Thyroid gland (tissue), 4 donors: Measurements from ENCODE around the gene C4orf50. TPM values are rescaled to one million over a fixed set of nuclear protein-coding genes. Genes with fewer than 3 reads are reported as not detected.

Experiments used
- DNase-seq, 2 donors: peaks; one replicate each; pipeline ENCODE4 v3.0.0-alpha.2; 2019
- H3K27ac ChIP-seq, 3 donors: fragments of 200-600 bp; sonication (generic); 1 replicate in 2 of 3; 2 replicates in 1 of 3; pipeline ENCODE4 v1.5.1; 2016 to 2019; ENCODE audit warnings: mild to moderate bottlenecking in 1 of 3, moderate library complexity in 1 of 3
- H3K27me3 ChIP-seq: fragments of 200-600 bp; sonication (generic); one replicate; pipeline ENCODE4 v1.5.1; 2019
- H3K36me3 ChIP-seq, 2 donors: fragments of 200-600 bp; sonication (generic); one replicate each; pipeline ENCODE4 v1.5.1; 2016 to 2019
- H3K4me1 ChIP-seq, 2 donors: fragments of 200-600 bp; sonication (generic); one replicate each; pipeline ENCODE4 v1.5.1; 2017 to 2019
- H3K4me3 ChIP-seq, 3 donors: fragments of 200-600 bp; sonication (generic); replicated peaks in 1 of 3; 1 replicate in 2 of 3; 2 replicates in 1 of 3; pipeline ENCODE4 v1.5.1; 2016; ENCODE audit warnings: mild to moderate bottlenecking in 1 of 3
- H3K9me3 ChIP-seq: fragments of 200-600 bp; sonication (generic); one replicate; pipeline ENCODE4 v1.5.1; 2017
- POLR2A ChIP-seq, 2 donors: fragments of 450-650 bp; IDR thresholded peaks; one replicate each; pipeline ENCODE4 v1.6.1; 2017; ENCODE audit warnings: antibody characterized with exemption in 2 of 2, mild to moderate bottlenecking in 2 of 2, moderate library complexity in 1 of 2
- WGBS, 2 donors: methylation state at CpG; one replicate each; pipeline ENCODE4 v1.1.5; 2017; 5-methylcytosine and 5-hydroxymethylcytosine counted together
- intact Hi-C: fragments of 100-400 bp; cut with DNase I; formaldehyde crosslinking; loops from one replicate; pipeline ENCODE4 v1.15.1; 2023
- total RNA-seq, 4 donors: library from RNA; depleted of rRNA; stranded (reverse); fragments of >200 nt; gene quantifications; one replicate each; pipeline ENCODE4 v1.2.3, GENCODE V29; 2016
- TF ChIP-seq, protein P1 (sequence below), 6 experiments: fragments of 200-600 bp in 3 of 6; fragments of 450-650 bp in 3 of 6; sonication (generic) in 3 of 6; IDR thresholded peaks; one replicate each; pipeline ENCODE4 v1.5.1; 2016 to 2019; ENCODE audit warnings: antibody characterized with exemption in 6 of 6, mild to moderate bottlenecking in 2 of 6, inconsistent platforms in 1 of 6, moderate library complexity in 1 of 6

C4orf50 gene
- total RNA-seq, 4 donors from 2014 or later = 0.11 to 0.15 (median 0.13) TPM; not detected in 1

DNA sequence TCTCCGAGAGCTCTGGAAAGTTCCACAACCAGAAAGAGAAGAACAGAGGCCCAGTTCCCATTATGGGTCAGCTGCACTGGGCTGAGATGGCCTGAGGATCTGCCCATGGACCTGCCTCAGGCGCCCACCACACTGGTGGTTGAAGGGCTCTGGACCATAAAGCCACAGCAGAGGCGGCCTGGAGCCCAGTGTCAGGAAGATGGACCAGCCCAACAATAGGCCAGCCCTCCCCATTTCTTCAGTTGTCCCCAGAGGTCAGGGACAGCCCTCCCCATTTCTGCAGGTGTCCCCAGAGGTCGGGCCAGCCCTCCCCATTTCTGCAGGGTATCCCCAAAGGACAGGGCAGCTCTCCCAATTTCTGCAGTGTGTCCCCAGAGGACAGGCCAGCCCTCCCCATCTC, 37.2 kb upstream of the C4orf50 start:
- no peak for TF ChIP-seq POLR2A (IDR thresholded peaks at IDR 0.05)
- TF ChIP-seq, protein P1, sequence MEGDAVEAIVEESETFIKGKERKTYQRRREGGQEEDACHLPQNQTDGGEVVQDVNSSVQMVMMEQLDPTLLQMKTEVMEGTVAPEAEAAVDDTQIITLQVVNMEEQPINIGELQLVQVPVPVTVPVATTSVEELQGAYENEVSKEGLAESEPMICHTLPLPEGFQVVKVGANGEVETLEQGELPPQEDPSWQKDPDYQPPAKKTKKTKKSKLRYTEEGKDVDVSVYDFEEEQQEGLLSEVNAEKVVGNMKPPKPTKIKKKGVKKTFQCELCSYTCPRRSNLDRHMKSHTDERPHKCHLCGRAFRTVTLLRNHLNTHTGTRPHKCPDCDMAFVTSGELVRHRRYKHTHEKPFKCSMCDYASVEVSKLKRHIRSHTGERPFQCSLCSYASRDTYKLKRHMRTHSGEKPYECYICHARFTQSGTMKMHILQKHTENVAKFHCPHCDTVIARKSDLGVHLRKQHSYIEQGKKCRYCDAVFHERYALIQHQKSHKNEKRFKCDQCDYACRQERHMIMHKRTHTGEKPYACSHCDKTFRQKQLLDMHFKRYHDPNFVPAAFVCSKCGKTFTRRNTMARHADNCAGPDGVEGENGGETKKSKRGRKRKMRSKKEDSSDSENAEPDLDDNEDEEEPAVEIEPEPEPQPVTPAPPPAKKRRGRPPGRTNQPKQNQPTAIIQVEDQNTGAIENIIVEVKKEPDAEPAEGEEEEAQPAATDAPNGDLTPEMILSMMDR (IDR thresholded peaks at IDR 0.05) = no peak
- Histone ChIP-seq H3K4me1 (peaks cover 0 to 16% of the 10 kb centered on the region in 2 donors), H3K27me3 (no peaks in the 10 kb centered on the region), H3K9me3 (no peaks in the 10 kb centered on the region), H3K4me3 (no peak overlapping the region), H3K27ac (no peak overlapping the region), H3K36me3 (no peaks in the 10 kb centered on the region)
- intact Hi-C loops = no loop called here
- DNase-seq = no peak
- 95 to 98% methylated on average over 4 of the region's 4 CpGs for WGBS, 2 donors

DNA sequence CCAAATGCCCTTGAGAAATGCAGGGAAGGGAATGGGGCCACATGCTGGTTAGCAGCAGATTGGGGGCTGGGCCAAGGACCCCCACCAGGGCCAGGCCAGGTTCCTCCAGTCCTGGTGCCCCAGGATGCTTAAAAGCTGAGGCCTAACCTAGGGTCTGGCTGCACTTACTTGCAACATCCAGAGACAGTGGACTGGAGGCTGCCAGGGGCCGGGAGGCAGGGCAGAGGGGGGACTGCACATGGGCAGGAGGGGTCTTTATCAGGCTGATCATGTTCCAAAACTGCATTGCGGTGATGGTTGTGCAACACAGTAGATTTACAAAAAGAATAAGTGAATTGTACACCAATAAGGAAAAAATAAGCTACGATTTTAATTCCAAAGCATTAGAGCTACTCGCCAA, 36.8 kb upstream of the C4orf50 start:
- TF ChIP-seq POLR2A (IDR thresholded peaks at IDR 0.05) = no peak
- TF ChIP-seq, protein P1 (IDR thresholded peaks at IDR 0.05) = no peak
- Histone ChIP-seq H3K27ac (no peak overlapping the region), H3K36me3 (no peaks in the 10 kb centered on the region), H3K27me3 (no peaks in the 10 kb centered on the region), H3K4me1 (peaks cover 0 to 16% of the 10 kb centered on the region in 2 donors), H3K9me3 (no peaks in the 10 kb centered on the region), H3K4me3 (no peak overlapping the region)
- no peak for DNase-seq
- WGBS, 2 donors = 96 to 97% methylated on average over 4 of the region's 4 CpGs
- intact Hi-C loops = no loop called here

DNA sequence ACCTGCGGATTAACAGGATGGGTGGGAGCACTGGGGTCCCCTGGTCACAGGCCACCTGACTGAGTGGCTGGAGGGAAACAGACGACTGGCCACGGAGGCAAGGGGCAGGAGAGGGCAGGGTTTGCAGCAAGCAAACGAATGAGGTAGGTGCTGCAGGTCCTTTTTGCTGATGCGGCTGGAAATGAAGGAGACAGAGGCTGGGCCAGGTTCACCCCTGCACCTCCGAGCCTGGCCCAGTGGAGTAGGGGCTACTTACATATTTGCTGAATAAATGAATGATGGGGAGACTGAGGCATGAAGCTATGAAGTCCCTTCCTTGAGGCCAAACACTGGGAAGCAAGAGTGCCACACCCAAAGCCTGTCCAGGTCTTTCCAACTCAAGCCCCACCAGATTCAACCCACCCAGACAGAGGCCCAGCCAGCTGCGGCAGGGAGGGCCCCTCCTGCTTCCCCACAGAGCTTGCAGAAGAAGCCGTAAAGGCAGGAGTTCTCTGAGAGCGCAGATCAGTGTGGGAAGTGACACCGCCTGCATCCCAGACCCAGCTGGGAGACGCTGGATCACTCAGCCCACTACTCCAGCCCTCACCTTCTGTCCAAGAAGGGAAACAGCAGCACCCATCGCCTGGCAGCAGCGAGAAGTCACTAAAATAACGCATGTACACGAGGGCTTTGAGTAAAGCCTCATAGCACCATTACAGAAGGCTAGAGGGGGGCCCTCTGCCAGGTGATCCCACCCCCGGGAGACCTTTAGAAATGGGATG, 36.1 kb upstream of the C4orf50 start:
- Histone ChIP-seq H3K36me3 (no peaks in the 10 kb centered on the region), H3K27me3 (no peaks in the 10 kb centered on the region), H3K27ac (peak overlapping the region in 1 of 3 donors; percentile 0), H3K4me1 (peaks cover 0 to 16% of the 10 kb centered on the region in 2 donors), H3K4me3 (no peak overlapping the region), H3K9me3 (no peaks in the 10 kb centered on the region)
- DNase-seq = no peak
- intact Hi-C loops = no loop called here
- no peak for TF ChIP-seq POLR2A (IDR thresholded peaks at IDR 0.05)
- TF ChIP-seq, protein P1 (IDR thresholded peaks at IDR 0.05) = no peak
- WGBS, 2 donors = 83 to 88% methylated on average over 12 to 14 of the region's 16 CpGs

DNA sequence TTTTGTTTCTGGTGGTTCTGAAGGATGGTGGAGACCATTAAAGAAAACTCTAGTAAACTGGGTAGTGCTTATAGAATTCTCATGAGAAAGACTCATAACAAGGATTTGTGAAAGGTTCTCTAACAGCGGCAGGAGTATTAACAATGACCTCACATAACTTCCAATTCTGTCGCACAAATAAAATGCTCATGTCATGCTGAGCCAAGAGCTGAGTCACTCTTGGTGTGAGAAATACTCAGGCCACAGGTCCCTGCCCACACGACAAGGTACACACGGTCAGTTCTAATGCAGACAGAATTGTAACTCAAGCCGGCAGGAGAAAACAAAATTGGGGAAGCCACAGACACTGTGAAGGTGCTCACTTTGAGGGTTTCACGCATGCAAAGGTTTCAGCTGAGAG, 34.4 kb upstream of the C4orf50 start:
- peaks cover 0 to 16% of the 10 kb centered on the region in 2 donors for H3K4me1 ChIP-seq
- TF ChIP-seq, protein P1 (IDR thresholded peaks at IDR 0.05) = no peak
- no peak for TF ChIP-seq POLR2A (IDR thresholded peaks at IDR 0.05)
- intact Hi-C loops = no loop called here
- H3K9me3 ChIP-seq = no peaks in the 10 kb centered on the region
- peak overlapping the region in 2 of 3 donors; percentile 3 to 41 for H3K27ac ChIP-seq
- no peak overlapping the region for H3K4me3 ChIP-seq
- H3K36me3 ChIP-seq = no peaks in the 10 kb centered on the region
- WGBS, 2 donors = 64 to 67% methylated on average over 6 of the region's 6 CpGs
- DNase-seq = peak; percentile 57 to 59
- H3K27me3 ChIP-seq = no peaks in the 10 kb centered on the region

DNA sequence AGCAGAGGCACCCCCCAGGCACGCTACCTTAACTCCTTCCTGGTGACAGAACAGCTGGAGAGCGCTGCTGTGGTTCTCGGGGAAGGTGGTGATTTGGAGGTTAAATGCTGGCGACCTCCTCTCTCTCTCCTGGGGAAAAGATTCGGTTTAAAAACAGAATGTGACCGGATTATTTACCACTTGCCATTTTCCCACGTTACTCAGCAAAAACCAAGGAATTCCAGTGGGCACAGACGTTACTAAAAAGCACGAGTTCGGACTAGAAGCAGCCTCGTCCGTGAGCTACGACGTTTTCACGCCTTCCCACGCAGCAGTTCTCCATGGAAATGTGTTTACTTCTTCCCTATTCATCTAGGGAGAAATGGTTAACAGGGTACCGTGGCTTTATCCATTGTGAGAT, 32.3 kb upstream of the C4orf50 start:
- Histone ChIP-seq H3K36me3 (no peaks in the 10 kb centered on the region), H3K9me3 (no peaks in the 10 kb centered on the region), H3K27ac (no peak overlapping the region), H3K4me3 (no peak overlapping the region), H3K27me3 (no peaks in the 10 kb centered on the region), H3K4me1 (peaks cover 0 to 16% of the 10 kb centered on the region in 2 donors)
- 74 to 77% methylated on average over 17 of the region's 17 CpGs for WGBS, 2 donors
- TF ChIP-seq POLR2A (IDR thresholded peaks at IDR 0.05) = no peak
- TF ChIP-seq, protein P1 (IDR thresholded peaks at IDR 0.05) = no peak
- intact Hi-C loops = no loop called here
- no peak for DNase-seq
